HCT116 (cell line): ENCODE results near the gene THSD4. TPM values are rescaled to one million over a fixed set of nuclear protein-coding genes. Genes with fewer than 3 reads are reported as not detected.

Experiments
- ATAC-seq: fragments of 200-7000 bp; cut with Tn5 transposase; 2 replicates; pipeline ENCODE4 v1.9.1; 2020; ENCODE audit warnings: mild to moderate bottlenecking, moderate library complexity
- BruUV-seq: library from RNA; stranded (reverse); fragments of 400-500 nt; replicated peaks from 2 replicates; lab custom pipeline; 2021; lab: Mats Ljungman, UMichigan
- CTCF ChIA-PET: fragments of 300-600 bp; sonication (Branson Sonifier 250); formaldehyde crosslinking; loops from one replicate; lab custom pipeline; 2021; ENCODE audit warnings: antibody characterized with exemption; lab: Charles Lee
- POLR2A ChIA-PET: fragments of 300-600, 350-600 bp; sonication (Branson Sonifier 250); formaldehyde crosslinking; loops from one replicate; lab custom pipeline; 2021; ENCODE audit warnings: antibody characterized with exemption; lab: Charles Lee
- RAD21 ChIA-PET, 2 experiments: fragments of 300-600 bp; sonication (Branson Sonifier 250); formaldehyde crosslinking; loops; one replicate each; lab custom pipeline; 2023; ENCODE audit warnings: low total read pairs in 2 of 2; ENCODE audit not compliant: uncharacterized antibody in 2 of 2, unreplicated experiment in 2 of 2, low non-redundant PET in 1 of 2; lab: Charles Lee
- DNase-seq: peaks from one replicate; pipeline ENCODE4 v3.0.0-alpha.2; 2010; ENCODE audit warnings: low read depth, low spot score
- H2AFZ ChIP-seq: fragments of 200-600 bp; shearing (Covaris generic), sonication (generic); 2 replicates; pipeline ENCODE4 v1.6.1; 2017; ENCODE audit warnings: low read depth, mixed run types, mixed read lengths, antibody characterized with exemption, low read length; ENCODE audit not compliant: poor library complexity, severe bottlenecking
- H3K27ac ChIP-seq: 2 replicates; pipeline ENCODE4 v1.5.1; 2012; ENCODE audit warnings: low read depth, low read length
- H3K27me3 ChIP-seq: fragments of 200-600 bp; sonication (generic); 2 replicates; pipeline ENCODE4 v1.6.1; 2016; ENCODE audit warnings: mixed run types, low read length, mixed read lengths; ENCODE audit not compliant: insufficient read depth
- H3K36me3 ChIP-seq, 2 experiments: fragments of 200-500 bp in 1 of 2; fragments of 200-600 bp in 1 of 2; sonication (Bioruptor generic) in 1 of 2; sonication (generic) in 1 of 2; 2 replicates each; pipeline versions ENCODE4 v1.5.1 to v1.6.1; 2014 to 2016; ENCODE audit warnings: low read length in 2 of 2, inconsistent platforms in 1 of 2, mixed read lengths in 1 of 2, mixed run types in 1 of 2; ENCODE audit not compliant: insufficient read depth in 2 of 2, control insufficient read depth in 1 of 2
- H3K4me1 ChIP-seq, 2 experiments: fragments of 200-600 bp in 1 of 2; sonication (generic) in 1 of 2; 2 replicates each; pipeline versions ENCODE4 v1.5.1 to v1.6.1; 2012 to 2017; ENCODE audit warnings: low read length in 2 of 2, inconsistent platforms in 1 of 2, mild to moderate bottlenecking in 1 of 2, mixed read lengths in 1 of 2, mixed run types in 1 of 2, moderate library complexity in 1 of 2; ENCODE audit not compliant: insufficient read depth in 2 of 2, control insufficient read depth in 1 of 2
- H3K4me2 ChIP-seq: fragments of 200-600 bp; sonication (generic); 2 replicates; pipeline ENCODE4 v1.6.1; 2017; ENCODE audit warnings: mixed run types, low read length, mixed read lengths
- H3K4me3 ChIP-seq, 2 experiments: fragments of 200-600 bp in 1 of 2; sonication (generic) in 1 of 2; replicated peaks in 1 of 2; 2 replicates each; pipeline ENCODE4 v1.5.1; 2011 to 2016; ENCODE audit warnings: low read length in 2 of 2, control low read depth in 1 of 2, low read depth in 1 of 2, mild to moderate bottlenecking in 1 of 2, mixed read lengths in 1 of 2, mixed run types in 1 of 2
- H3K79me2 ChIP-seq: fragments of 200-600 bp; sonication (generic); 2 replicates; pipeline ENCODE4 v1.6.1; 2017; ENCODE audit warnings: mild to moderate bottlenecking, mixed run types, low read length, moderate library complexity, mixed read lengths; ENCODE audit not compliant: insufficient read depth
- H3K9ac ChIP-seq: fragments of 200-600 bp; sonication (generic); 2 replicates; pipeline ENCODE4 v1.6.1; 2016; ENCODE audit warnings: low read length, mixed read lengths
- H3K9me2 ChIP-seq: fragments of 200-600 bp; sonication (generic), shearing (Covaris generic); 2 replicates; pipeline ENCODE4 v1.6.1; 2017; ENCODE audit warnings: mixed run types, mild to moderate bottlenecking, moderate library complexity; ENCODE audit not compliant: insufficient read depth
- H3K9me3 ChIP-seq, 2 experiments: fragments of 200-500 bp in 1 of 2; fragments of 200-600 bp in 1 of 2; sonication (Bioruptor generic) in 1 of 2; sonication (generic) in 1 of 2; 2 replicates each; pipeline ENCODE4 v1.6.1; 2014 to 2017; ENCODE audit warnings: low read length in 2 of 2, mixed read lengths in 2 of 2, inconsistent platforms in 1 of 2, low read depth in 1 of 2, mild to moderate bottlenecking in 1 of 2, mixed run types in 1 of 2, moderate library complexity in 1 of 2; ENCODE audit not compliant: control insufficient read depth in 1 of 2, insufficient read depth in 1 of 2
- H4K20me1 ChIP-seq: fragments of 200-600 bp; sonication (generic), shearing (Covaris generic); 2 replicates; pipeline ENCODE4 v1.6.1; 2017; ENCODE audit warnings: mixed run types, mild to moderate bottlenecking, moderate library complexity; ENCODE audit not compliant: insufficient read depth
- CBX3 ChIP-seq: IDR thresholded peaks from 2 replicates; pipeline ENCODE4 v1.6.1; 2012; ENCODE audit warnings: low read depth
- EZH2phosphoT487 ChIP-seq: fragments of 200-600 bp; IDR thresholded peaks from 2 replicates; pipeline ENCODE4 v1.6.1; 2018; ENCODE audit warnings: antibody characterized with exemption, borderline replicate concordance
- FOSL1 ChIP-seq: IDR thresholded peaks from 2 replicates; pipeline ENCODE4 v1.6.1; 2012; ENCODE audit warnings: low read depth
- POLR2A ChIP-seq: IDR thresholded peaks from 2 replicates; pipeline ENCODE4 v1.7.0; 2011; ENCODE audit warnings: borderline replicate concordance; ENCODE audit not compliant: insufficient read depth, insufficient read length; ENCODE audit errors: extremely low read depth
- POLR2AphosphoS5 ChIP-seq: IDR thresholded peaks from 2 replicates; pipeline ENCODE4 v1.6.1; 2011; ENCODE audit warnings: mild to moderate bottlenecking, low read depth, low read length, moderate library complexity
- RAD21 ChIP-seq: IDR thresholded peaks from 2 replicates; pipeline ENCODE4 v1.6.1; 2012; ENCODE audit warnings: low read depth, mild to moderate bottlenecking
- SIN3A ChIP-seq: IDR thresholded peaks from 2 replicates; pipeline ENCODE4 v1.6.1; 2012; ENCODE audit warnings: low read depth
- SRF ChIP-seq: IDR thresholded peaks from 2 replicates; pipeline ENCODE4 v1.6.1; 2012; ENCODE audit warnings: low read depth
- TCF7L2 ChIP-seq: IDR thresholded peaks from 2 replicates; pipeline ENCODE4 v1.7.0; 2011; ENCODE audit warnings: borderline replicate concordance, inconsistent platforms; ENCODE audit not compliant: insufficient read depth, insufficient read length; ENCODE audit errors: extremely low read depth
- YY1 ChIP-seq: IDR thresholded peaks from 2 replicates; pipeline ENCODE4 v1.6.1; 2011; ENCODE audit warnings: low read length, low read depth, moderate library complexity, mild to moderate bottlenecking; ENCODE audit not compliant: insufficient replicate concordance; ENCODE audit errors: extremely low read depth
- ZFX ChIP-seq: fragments of 450-650 bp; IDR thresholded peaks from 2 replicates; pipeline ENCODE4 v1.6.1; 2017
- intact Hi-C: fragments of 100-400 bp; cut with micrococcal nuclease; formaldehyde crosslinking; loops from 2 replicates; pipeline ENCODE4 v1.10.0; 2022
- total RNA-seq: library from RNA; stranded (reverse); gene quantifications from one replicate; pipeline ENCODE4 v1.2.1, GENCODE V29; 2021; ENCODE audit not compliant: unreplicated experiment
- TF ChIP-seq, protein P1 (sequence below): IDR thresholded peaks from 2 replicates; pipeline ENCODE4 v1.6.1; 2012
- TF ChIP-seq, protein P2 (sequence below): IDR thresholded peaks from 2 replicates; pipeline ENCODE4 v1.6.1; 2012
- TF ChIP-seq, protein P3 (sequence below), 3 experiments: fragments of 200-600 bp in 1 of 3; sonication (generic) in 1 of 3; IDR thresholded peaks in 2 of 3; conservative IDR thresholded peaks in 1 of 3; 2 replicates each; pipeline ENCODE4 v1.5.1; 2012 to 2017; ENCODE audit warnings: low read depth in 2 of 3, low read length in 2 of 3, antibody characterized with exemption in 1 of 3, borderline replicate concordance in 1 of 3, control low read depth in 1 of 3, mild to moderate bottlenecking in 1 of 3, mixed read lengths in 1 of 3, mixed run types in 1 of 3, moderate library complexity in 1 of 3; ENCODE audit not compliant: insufficient read depth in 1 of 3
- TF ChIP-seq, protein P4 (sequence below): IDR thresholded peaks from 2 replicates; pipeline ENCODE4 v1.6.1; 2011; ENCODE audit warnings: mild to moderate bottlenecking, low read length, moderate library complexity; ENCODE audit not compliant: insufficient replicate concordance; ENCODE audit errors: extremely low read depth

Gene THSD4
- total RNA-seq, 1 experiment from 2014 or later = 30.5 TPM

DNA sequence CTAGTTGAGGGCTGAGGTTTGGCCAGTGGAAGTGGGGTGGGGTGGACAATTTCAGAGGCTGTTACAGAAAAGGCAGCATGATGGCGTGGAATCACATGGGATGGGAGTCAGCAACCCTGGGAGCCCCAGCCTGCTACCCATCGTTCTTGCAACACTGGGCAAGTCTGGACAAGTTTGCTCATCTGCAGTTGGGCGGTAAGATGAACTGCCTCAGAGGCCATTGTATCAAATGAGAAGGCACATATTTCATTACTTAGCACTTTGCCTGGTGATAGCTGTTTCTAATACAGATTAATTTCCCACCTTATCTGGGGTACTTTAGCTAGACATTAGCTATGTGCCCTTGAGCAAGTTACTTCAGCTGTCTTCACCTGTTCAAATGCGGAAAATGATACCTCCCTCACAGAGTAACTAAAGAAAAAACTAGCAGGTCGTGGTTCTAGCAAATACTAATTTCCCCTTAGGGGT is 248.9 kb downstream of the THSD4 start (continued):
- TF ChIP-seq, protein P1, sequence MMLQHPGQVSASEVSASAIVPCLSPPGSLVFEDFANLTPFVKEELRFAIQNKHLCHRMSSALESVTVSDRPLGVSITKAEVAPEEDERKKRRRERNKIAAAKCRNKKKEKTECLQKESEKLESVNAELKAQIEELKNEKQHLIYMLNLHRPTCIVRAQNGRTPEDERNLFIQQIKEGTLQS = no peak

DNA sequence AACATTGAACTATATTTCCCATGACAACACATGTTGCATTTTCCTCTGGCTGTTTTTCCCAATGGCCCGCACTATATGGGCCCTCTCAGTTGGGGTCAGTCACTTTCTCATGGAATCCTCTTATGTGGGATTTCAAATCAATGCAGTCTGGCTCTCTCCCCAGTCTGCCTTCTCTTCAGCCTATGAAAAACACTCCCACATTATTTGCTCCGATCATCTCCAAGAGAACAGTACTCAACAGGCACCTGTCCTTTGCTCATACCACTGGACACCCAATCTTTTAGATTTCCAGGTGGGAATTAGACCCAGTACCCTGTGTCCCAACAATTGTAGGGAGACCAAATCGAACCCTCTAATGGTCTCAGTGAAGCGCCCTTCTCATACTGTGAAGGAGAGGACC is 251.3 kb downstream of the THSD4 start:
- ATAC-seq = no peak
- no peaks in the 10 kb centered on the region for H4K20me1 ChIP-seq
- no peak overlapping the region for H3K4me2 ChIP-seq
- no peaks in the 10 kb centered on the region for H3K36me3 ChIP-seq
- H3K27ac ChIP-seq = no peak overlapping the region
- no peak overlapping the region for H3K4me3 ChIP-seq
- H3K9me3 ChIP-seq = no peaks in the 10 kb centered on the region
- H3K9ac ChIP-seq = no peak overlapping the region
- peaks cover 8 to 10% of the 10 kb centered on the region in 2 experiments; a peak in 3 of 4 replicates for H3K4me1 ChIP-seq
- no peaks in the 10 kb centered on the region for H3K79me2 ChIP-seq
- RAD21 ChIA-PET = no interaction called here
- CTCF ChIA-PET = no interaction called here
- no peaks in the 10 kb centered on the region for H3K27me3 ChIP-seq
- BruUV-seq = no TSS peak
- POLR2A ChIA-PET = no interaction called here
- no peaks in the 10 kb centered on the region for H3K9me2 ChIP-seq
- no peak for TF ChIP-seq SIN3A
- TF ChIP-seq, protein P2, sequence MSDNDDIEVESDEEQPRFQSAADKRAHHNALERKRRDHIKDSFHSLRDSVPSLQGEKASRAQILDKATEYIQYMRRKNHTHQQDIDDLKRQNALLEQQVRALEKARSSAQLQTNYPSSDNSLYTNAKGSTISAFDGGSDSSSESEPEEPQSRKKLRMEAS = no peak
- TF ChIP-seq POLR2AphosphoS5 = no peak
- TF ChIP-seq TCF7L2 = no peak
- TF ChIP-seq CBX3 = no peak
- no peak for DNase-seq
- H2AFZ ChIP-seq = no peak overlapping the region
- intact Hi-C loops = no loop called here

DNA sequence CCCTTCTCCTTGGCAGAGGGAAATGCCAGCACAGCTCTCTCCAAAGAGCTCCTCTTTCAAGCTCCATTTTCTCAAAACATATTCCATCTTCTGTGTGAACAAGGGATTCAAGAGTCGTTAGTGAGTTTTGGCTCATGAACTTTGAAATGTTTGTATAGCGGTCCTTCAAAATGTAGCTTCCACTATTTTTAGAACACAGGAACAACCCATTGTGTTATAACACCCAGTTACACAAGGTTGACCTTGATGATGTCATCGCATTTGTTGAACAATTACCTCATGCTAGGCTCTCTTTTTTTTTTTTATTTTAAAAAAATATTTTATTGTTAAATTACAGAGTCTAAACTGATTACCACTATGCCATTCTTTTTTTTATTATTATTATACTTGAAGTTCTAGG is 251.7 kb downstream of the THSD4 start:
- no TSS peak for BruUV-seq
- H3K4me3 ChIP-seq = no peak overlapping the region
- no peak for DNase-seq
- no peak for ATAC-seq
- H3K9ac ChIP-seq = no peak overlapping the region
- H3K4me1 ChIP-seq = peaks cover 8 to 10% of the 10 kb centered on the region in 2 experiments; a peak in 3 of 4 replicates
- H3K27ac ChIP-seq = no peak overlapping the region
- no peaks in the 10 kb centered on the region for H3K27me3 ChIP-seq
- RAD21 ChIA-PET = no interaction called here
- no peak for TF ChIP-seq CBX3
- TF ChIP-seq, protein P3, sequence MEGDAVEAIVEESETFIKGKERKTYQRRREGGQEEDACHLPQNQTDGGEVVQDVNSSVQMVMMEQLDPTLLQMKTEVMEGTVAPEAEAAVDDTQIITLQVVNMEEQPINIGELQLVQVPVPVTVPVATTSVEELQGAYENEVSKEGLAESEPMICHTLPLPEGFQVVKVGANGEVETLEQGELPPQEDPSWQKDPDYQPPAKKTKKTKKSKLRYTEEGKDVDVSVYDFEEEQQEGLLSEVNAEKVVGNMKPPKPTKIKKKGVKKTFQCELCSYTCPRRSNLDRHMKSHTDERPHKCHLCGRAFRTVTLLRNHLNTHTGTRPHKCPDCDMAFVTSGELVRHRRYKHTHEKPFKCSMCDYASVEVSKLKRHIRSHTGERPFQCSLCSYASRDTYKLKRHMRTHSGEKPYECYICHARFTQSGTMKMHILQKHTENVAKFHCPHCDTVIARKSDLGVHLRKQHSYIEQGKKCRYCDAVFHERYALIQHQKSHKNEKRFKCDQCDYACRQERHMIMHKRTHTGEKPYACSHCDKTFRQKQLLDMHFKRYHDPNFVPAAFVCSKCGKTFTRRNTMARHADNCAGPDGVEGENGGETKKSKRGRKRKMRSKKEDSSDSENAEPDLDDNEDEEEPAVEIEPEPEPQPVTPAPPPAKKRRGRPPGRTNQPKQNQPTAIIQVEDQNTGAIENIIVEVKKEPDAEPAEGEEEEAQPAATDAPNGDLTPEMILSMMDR (IDR thresholded peaks at IDR 0.05 in 2 of 3, conservative IDR thresholded peaks at IDR 0.05 in 1 of 3; ENCODE audit: borderline replicate concordance in 1 of 3, insufficient read depth in 1 of 3, low read depth in 2 of 3, low read length in 2 of 3) = no peak
- no peak for TF ChIP-seq POLR2AphosphoS5
- TF ChIP-seq SRF = no peak
- TF ChIP-seq YY1 = no peak
- TF ChIP-seq EZH2phosphoT487 = no peak
- TF ChIP-seq, protein P4, sequence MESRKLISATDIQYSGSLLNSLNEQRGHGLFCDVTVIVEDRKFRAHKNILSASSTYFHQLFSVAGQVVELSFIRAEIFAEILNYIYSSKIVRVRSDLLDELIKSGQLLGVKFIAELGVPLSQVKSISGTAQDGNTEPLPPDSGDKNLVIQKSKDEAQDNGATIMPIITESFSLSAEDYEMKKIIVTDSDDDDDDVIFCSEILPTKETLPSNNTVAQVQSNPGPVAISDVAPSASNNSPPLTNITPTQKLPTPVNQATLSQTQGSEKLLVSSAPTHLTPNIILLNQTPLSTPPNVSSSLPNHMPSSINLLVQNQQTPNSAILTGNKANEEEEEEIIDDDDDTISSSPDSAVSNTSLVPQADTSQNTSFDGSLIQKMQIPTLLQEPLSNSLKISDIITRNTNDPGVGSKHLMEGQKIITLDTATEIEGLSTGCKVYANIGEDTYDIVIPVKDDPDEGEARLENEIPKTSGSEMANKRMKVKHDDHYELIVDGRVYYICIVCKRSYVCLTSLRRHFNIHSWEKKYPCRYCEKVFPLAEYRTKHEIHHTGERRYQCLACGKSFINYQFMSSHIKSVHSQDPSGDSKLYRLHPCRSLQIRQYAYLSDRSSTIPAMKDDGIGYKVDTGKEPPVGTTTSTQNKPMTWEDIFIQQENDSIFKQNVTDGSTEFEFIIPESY = no peak
- no peak for TF ChIP-seq FOSL1
- no peak for TF ChIP-seq POLR2A
- TF ChIP-seq RAD21 = no peak
- no peak for TF ChIP-seq ZFX
- no peak overlapping the region for H3K4me2 ChIP-seq
- intact Hi-C loops = no loop called here
- POLR2A ChIA-PET = no interaction called here
- no peaks in the 10 kb centered on the region for H3K36me3 ChIP-seq
- H3K9me3 ChIP-seq = no peaks in the 10 kb centered on the region
- no peaks in the 10 kb centered on the region for H3K9me2 ChIP-seq
- H3K79me2 ChIP-seq = no peaks in the 10 kb centered on the region
- H2AFZ ChIP-seq = no peak overlapping the region
- no peaks in the 10 kb centered on the region for H4K20me1 ChIP-seq
- CTCF ChIA-PET = no interaction called here
